ENCODE measurements around the gene COL27A1.

DNA sequence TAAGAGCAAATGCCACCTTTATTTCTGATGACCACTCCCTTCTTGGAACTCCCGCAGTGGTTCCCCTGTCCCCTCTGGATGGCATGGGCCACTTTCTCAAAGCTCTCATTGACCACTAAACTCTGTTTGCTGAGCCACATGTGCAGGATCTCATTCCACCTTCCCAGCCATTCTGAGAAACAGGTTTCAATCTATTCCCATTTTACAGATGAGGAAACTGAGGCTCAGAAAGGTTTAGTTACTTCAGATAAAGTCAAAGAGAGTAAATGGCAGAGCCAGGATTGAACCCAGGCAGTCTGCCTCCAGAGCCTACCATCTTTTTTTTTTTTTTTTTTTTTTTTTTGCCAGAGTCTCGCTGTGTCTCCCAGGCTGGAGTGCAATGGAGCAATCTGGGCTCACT, 24.2 kb downstream of the COL27A1 start:
- TF ChIP-seq ZFP3 (CRISPR knock-in tag; IDR thresholded peaks at IDR 0.05): no peak
- no peak for TF ChIP-seq BACH2 (CRISPR knock-in tag; IDR thresholded peaks at IDR 0.05; ENCODE audit: borderline replicate concordance)
- no peak for TF ChIP-seq PATZ1 (CRISPR knock-in tag; IDR thresholded peaks at IDR 0.05; ENCODE audit: borderline replicate concordance)
- no peak for TF ChIP-seq ARNTL (CRISPR knock-in tag; IDR thresholded peaks at IDR 0.05; ENCODE audit: borderline replicate concordance, low read depth)
- TF ChIP-seq RARB (CRISPR knock-in tag; IDR thresholded peaks at IDR 0.05): no peak
- no peak for TF ChIP-seq ZFP30 (CRISPR knock-in tag; IDR thresholded peaks at IDR 0.05)
- TF ChIP-seq TCF4 (CRISPR knock-in tag; IDR thresholded peaks at IDR 0.05; ENCODE audit: borderline replicate concordance): no peak
- no peak for TF ChIP-seq SNAI2 (CRISPR knock-in tag; IDR thresholded peaks at IDR 0.05)
- TF ChIP-seq ESRRG (CRISPR knock-in tag; IDR thresholded peaks at IDR 0.05): no peak
- TF ChIP-seq ZNF70 (CRISPR knock-in tag; IDR thresholded peaks at IDR 0.05): no peak
- TF ChIP-seq TSHZ2 (CRISPR knock-in tag; IDR thresholded peaks at IDR 0.05): no peak
